SU-DHL-6 (cell line): Measurements from ENCODE around the gene MEA1.

Experiments
- H2AFZ ChIP-seq: fragments of 200-600 bp; sonication (generic); 2 replicates; pipeline ENCODE4 v1.6.1; 2014; ENCODE audit warnings: low read depth, mild to moderate bottlenecking, moderate library complexity, mixed read lengths, antibody characterized with exemption, low read length; ENCODE audit not compliant: severe bottlenecking
- H3F3A ChIP-seq: fragments of 200-600 bp; shearing (Covaris generic); 2 replicates; pipeline ENCODE4 v1.6.0; 2016; ENCODE audit warnings: antibody characterized with exemption, mild to moderate bottlenecking; ENCODE audit not compliant: insufficient read depth
- H3K27ac ChIP-seq: fragments of 200-600 bp; sonication (generic); 2 replicates; pipeline ENCODE4 v1.5.1; 2016; ENCODE audit warnings: low read depth, mild to moderate bottlenecking, low read length, moderate library complexity, mixed read lengths
- H3K27me3 ChIP-seq: fragments of 200-600 bp; sonication (generic), shearing (Covaris generic); 2 replicates; pipeline ENCODE4 v1.6.0; 2014; ENCODE audit warnings: mild to moderate bottlenecking, low read length
- H3K36me3 ChIP-seq: fragments of 200-600 bp; sonication (generic); 2 replicates; pipeline ENCODE4 v1.6.1; 2014; ENCODE audit warnings: mild to moderate bottlenecking, low read length, mixed read lengths
- H3K4me2 ChIP-seq: fragments of 300-600, 200-600 bp; shearing (Covaris generic), sonication (generic); 2 replicates; pipeline ENCODE4 v1.6.0; 2014; ENCODE audit warnings: low read length, low read depth, mild to moderate bottlenecking; ENCODE audit not compliant: poor library complexity, severe bottlenecking
- H3K4me3 ChIP-seq: fragments of 200-600 bp; sonication (generic); 2 replicates; pipeline ENCODE4 v1.5.1; 2014; ENCODE audit warnings: antibody characterized with exemption, low read length, mild to moderate bottlenecking, mixed read lengths; ENCODE audit not compliant: insufficient read depth, poor library complexity, severe bottlenecking
- H3K79me2 ChIP-seq: fragments of 200-600 bp; sonication (generic); 2 replicates; pipeline ENCODE4 v1.6.1; 2014; ENCODE audit warnings: mild to moderate bottlenecking, low read length, moderate library complexity; ENCODE audit not compliant: insufficient read depth
- H3K9ac ChIP-seq: fragments of 200-600 bp; sonication (generic); 2 replicates; pipeline ENCODE4 v1.7.0; 2014; ENCODE audit warnings: mild to moderate bottlenecking, low read length
- H3K9me2 ChIP-seq: fragments of 200-600 bp; sonication (generic); replicated peaks from 2 replicates; pipeline ENCODE4 v1.6.1; 2014; ENCODE audit warnings: low read length; ENCODE audit not compliant: insufficient read depth
- H3K9me3 ChIP-seq: fragments of 200-600 bp; sonication (generic); 2 replicates; pipeline ENCODE4 v1.6.1; 2014; ENCODE audit warnings: low read length, mixed read lengths; ENCODE audit not compliant: insufficient read depth
- H4K20me1 ChIP-seq: fragments of 200-600 bp; sonication (generic); 2 replicates; pipeline ENCODE4 v1.6.1; 2014; ENCODE audit warnings: low read depth, mild to moderate bottlenecking, antibody characterized with exemption, low read length, moderate library complexity, mixed read lengths
- CTCF ChIP-seq: fragments of 200-600 bp; sonication (generic); IDR thresholded peaks from one replicate; pipeline ENCODE4 v1.5.1; 2017; ENCODE audit warnings: antibody characterized with exemption, mild to moderate bottlenecking, low read length, moderate library complexity; ENCODE audit not compliant: insufficient read depth, poor library complexity, severe bottlenecking
- EZH2phosphoT487 ChIP-seq: fragments of 200-600 bp; sonication (generic), shearing (Covaris generic); conservative IDR thresholded peaks from 2 replicates; pipeline ENCODE4 v1.6.1; 2018; ENCODE audit warnings: mild to moderate bottlenecking, antibody characterized with exemption, low read length, moderate library complexity, mixed read lengths

The MEA1 gene

DNA sequence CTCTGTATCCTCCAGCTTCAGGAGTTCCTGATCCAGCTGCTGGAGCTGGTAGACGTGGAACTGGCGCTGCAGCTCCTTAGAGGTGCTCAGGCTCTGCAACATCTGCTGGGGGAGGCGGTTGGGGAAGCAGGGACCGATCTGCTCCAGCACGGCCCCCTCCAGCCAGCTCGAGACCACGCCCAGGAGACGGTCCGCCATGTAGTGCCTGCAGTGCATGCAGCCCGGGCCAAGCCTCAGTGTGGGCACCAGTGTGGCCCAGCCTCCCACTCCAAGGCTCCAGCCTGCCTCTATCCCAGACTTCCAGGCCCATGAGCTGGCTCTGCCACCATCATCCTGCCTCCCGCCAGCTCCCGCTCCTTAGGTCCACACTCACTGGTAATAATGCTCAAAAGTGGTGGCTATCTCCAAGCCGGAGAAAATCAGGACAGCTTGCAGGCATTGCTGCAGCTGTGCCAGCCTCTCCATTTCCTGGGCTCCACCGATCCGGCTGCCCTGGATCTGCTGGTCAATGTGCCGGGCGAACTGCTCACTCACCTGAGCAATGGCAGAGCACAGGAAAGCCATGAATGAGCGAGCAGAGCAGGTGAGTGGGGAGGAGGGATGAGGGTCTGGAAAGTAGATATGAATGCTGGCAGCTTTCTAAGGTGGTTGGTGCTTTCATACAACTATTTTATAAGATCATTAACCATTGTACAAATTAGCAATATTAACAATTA lies 27.0 kb upstream of the MEA1 start:
- H3K27ac ChIP-seq: no peak overlapping the region
- no peak overlapping the region for H3K9ac ChIP-seq
- no peaks in the 10 kb centered on the region for H3F3A ChIP-seq
- H3K9me3 ChIP-seq: no peaks in the 10 kb centered on the region
- no peak overlapping the region for H3K4me2 ChIP-seq
- no peaks in the 10 kb centered on the region for H3K27me3 ChIP-seq
- H3K4me3 ChIP-seq: no peak overlapping the region
- H3K9me2 ChIP-seq: no peaks in the 10 kb centered on the region
- H2AFZ ChIP-seq: no peak overlapping the region
- TF ChIP-seq CTCF (no peak), EZH2phosphoT487 (no peak)
- H4K20me1 ChIP-seq: no peaks in the 10 kb centered on the region
- H3K36me3 ChIP-seq: no peaks in the 10 kb centered on the region
- no peaks in the 10 kb centered on the region for H3K79me2 ChIP-seq

DNA sequence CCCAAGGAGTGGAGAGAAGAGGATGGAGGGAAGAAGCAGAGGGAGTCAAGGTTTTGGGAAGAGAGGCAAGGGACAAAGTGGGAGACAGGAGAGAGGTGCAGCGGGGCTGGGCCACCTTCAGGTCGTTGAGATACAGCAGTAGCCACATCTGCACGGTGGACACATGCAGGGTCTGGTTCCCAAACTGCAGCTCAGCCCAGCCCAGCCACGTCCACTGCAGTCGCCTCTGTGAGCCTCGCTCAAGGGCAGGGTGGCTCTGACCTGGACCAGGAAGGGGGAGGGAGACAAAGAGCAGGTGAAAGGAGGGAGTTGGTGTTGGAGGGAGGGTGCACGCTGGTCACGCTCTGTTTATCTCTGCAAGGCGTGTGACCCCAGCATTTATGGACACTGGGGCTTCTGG lies 25.0 kb upstream of the MEA1 start:
- TF ChIP-seq EZH2phosphoT487 (no peak), CTCF (no peak)
- Histone ChIP-seq H3K4me2 (no peak overlapping the region), H3K36me3 (peaks cover 2% of the 10 kb centered on the region; the same call in 1 of the 2 replicates)

GRCh38 chr6:43037706-43038105 lies 24.0 kb upstream of the MEA1 start:
- Histone ChIP-seq H3K4me2 (no peak overlapping the region), H3K36me3 (peaks cover 4% of the 10 kb centered on the region; the same call in 1 of the 2 replicates), H3K4me3 (no peak overlapping the region), H3K79me2 (no peaks in the 10 kb centered on the region), H3K9me3 (no peaks in the 10 kb centered on the region), H3K27ac (no peak overlapping the region), H3K27me3 (no peaks in the 10 kb centered on the region), H2AFZ (no peak overlapping the region), H3K9ac (no peak overlapping the region), H3K9me2 (no peaks in the 10 kb centered on the region), H4K20me1 (no peaks in the 10 kb centered on the region), H3F3A (peaks cover 6% of the 10 kb centered on the region; the same call in 1 of the 2 replicates)
- TF ChIP-seq EZH2phosphoT487 (no peak), CTCF (no peak)

More for the DNA sequence above, 25.0 kb upstream of the MEA1 start:
- no peaks in the 10 kb centered on the region for H4K20me1 ChIP-seq
- no peak overlapping the region for H3K9ac ChIP-seq
- H3K27me3 ChIP-seq: no peaks in the 10 kb centered on the region
- no peak overlapping the region for H3K4me3 ChIP-seq
- no peak overlapping the region for H3K27ac ChIP-seq
- no peaks in the 10 kb centered on the region for H3K9me3 ChIP-seq
- no peaks in the 10 kb centered on the region for H3K79me2 ChIP-seq
- H2AFZ ChIP-seq: no peak overlapping the region
- H3F3A ChIP-seq: 0 out of 2 replicates have a peak, but pooled peaks cover 2% of the 10 kb centered on the region
- H3K9me2 ChIP-seq: no peaks in the 10 kb centered on the region
